HEK293 (cell line): ENCODE measurements around the gene PRR3.

Experiments
- CTCF ChIA-PET: fragments of 350-600 bp; formaldehyde crosslinking; extraction: SDS; loops from one replicate; lab custom pipeline; 2021; ENCODE audit warnings: antibody characterized with exemption; lab: Yijun Ruan, JAX
- POLR2A ChIA-PET: fragments of 300-600 bp; formaldehyde crosslinking; extraction: SDS; loops from one replicate; lab custom pipeline; 2020; ENCODE audit warnings: antibody characterized with exemption, inconsistent platforms; lab: Yijun Ruan, JAX
- H3K27ac ChIP-seq: fragments of 200-500 bp; sonication (Bioruptor generic); 2 replicates; pipeline ENCODE4 v1.5.1; 2014; ENCODE audit warnings: low read depth, low read length, control low read depth, inconsistent platforms; ENCODE audit errors: extremely low read depth
- H3K36me3 ChIP-seq, 2 experiments: fragments of 200-500 bp in 1 of 2; sonication (Bioruptor generic) in 1 of 2; 1 replicate in 1 of 2; 2 replicates in 1 of 2; pipeline ENCODE4 v1.5.1; 2014 to 2017; ENCODE audit warnings: inconsistent platforms in 2 of 2, low read length in 2 of 2; ENCODE audit not compliant: control insufficient read depth in 2 of 2, insufficient read depth in 1 of 2
- H3K4me1 ChIP-seq: fragments of 200-500 bp; sonication (Bioruptor generic); 2 replicates; pipeline ENCODE4 v1.5.1; 2014; ENCODE audit warnings: mild to moderate bottlenecking, low read length, inconsistent platforms; ENCODE audit not compliant: control insufficient read depth, insufficient read depth
- H3K4me3 ChIP-seq: 2 replicates; pipeline ENCODE4 v1.5.1; 2011; ENCODE audit warnings: low read depth, mild to moderate bottlenecking, control low read depth, low read length, moderate library complexity
- H3K9me3 ChIP-seq: fragments of 200-500 bp; sonication (Bioruptor generic); 2 replicates; pipeline ENCODE4 v1.5.1; 2014; ENCODE audit warnings: low read depth, low read length, inconsistent platforms; ENCODE audit not compliant: control insufficient read depth, insufficient read depth
- EGR2 ChIP-seq: fragments of 450-650 bp; formaldehyde crosslinking; IDR thresholded peaks from 2 replicates; pipeline ENCODE4 v1.5.1; 2016; ENCODE audit warnings: low read depth, missing biosample characterization, missing genetic modification characterization
- GLIS2 ChIP-seq: fragments of 450-650 bp; formaldehyde crosslinking; IDR thresholded peaks from 2 replicates; pipeline ENCODE4 v1.5.1; 2016; ENCODE audit warnings: missing biosample characterization, missing genetic modification characterization
- HOXC10 ChIP-seq: sonication (generic); formaldehyde crosslinking; IDR thresholded peaks from 2 replicates; pipeline ENCODE4 v1.8.1; 2023; ENCODE audit warnings: mild to moderate bottlenecking, missing genetic modification reagents
- IKZF3 ChIP-seq: fragments of 450-650 bp; IDR thresholded peaks from 2 replicates; pipeline ENCODE4 v1.5.0; 2018; ENCODE audit warnings: missing biosample characterization, mild to moderate bottlenecking, missing genetic modification characterization, moderate library complexity
- RBAK ChIP-seq: fragments of 450-650 bp; formaldehyde crosslinking; IDR thresholded peaks from 2 replicates; pipeline ENCODE4 v1.5.1; 2016; ENCODE audit warnings: missing biosample characterization, missing genetic modification characterization
- REST ChIP-seq: fragments of 450-650 bp; formaldehyde crosslinking; IDR thresholded peaks from 2 replicates; pipeline ENCODE4 v1.5.1; 2016; ENCODE audit warnings: missing biosample characterization, missing genetic modification characterization
- SALL2 ChIP-seq: fragments of 450-650 bp; formaldehyde crosslinking; IDR thresholded peaks from 2 replicates; pipeline ENCODE4 v1.5.0; 2017; ENCODE audit warnings: missing biosample characterization, mild to moderate bottlenecking, missing genetic modification characterization, borderline replicate concordance
- SETDB1 ChIP-seq: IDR thresholded peaks from one replicate; pipeline ENCODE4 v1.6.1; 2017; ENCODE audit warnings: mild to moderate bottlenecking, low read length, moderate library complexity, mixed read lengths; ENCODE audit not compliant: insufficient read length
- ZEB2 ChIP-seq: fragments of 450-650 bp; formaldehyde crosslinking; IDR thresholded peaks from 2 replicates; pipeline ENCODE4 v1.5.1; 2016; ENCODE audit warnings: missing biosample characterization, missing genetic modification characterization
- ZFP3 ChIP-seq: fragments of 450-650 bp; formaldehyde crosslinking; IDR thresholded peaks from 2 replicates; pipeline ENCODE4 v1.5.1; 2016; ENCODE audit warnings: low read depth, missing biosample characterization, missing genetic modification characterization
- ZNF169 ChIP-seq: fragments of 450-650 bp; formaldehyde crosslinking; IDR thresholded peaks from 2 replicates; pipeline ENCODE4 v1.5.1; 2016; ENCODE audit warnings: missing biosample characterization, missing genetic modification characterization
- ZNF175 ChIP-seq: fragments of 450-650 bp; formaldehyde crosslinking; IDR thresholded peaks from 2 replicates; pipeline ENCODE4 v1.5.1; 2016; ENCODE audit warnings: missing biosample characterization, missing genetic modification characterization
- ZNF2 ChIP-seq: fragments of 450-650 bp; formaldehyde crosslinking; IDR thresholded peaks from 2 replicates; pipeline ENCODE4 v1.5.1; 2016; ENCODE audit warnings: missing biosample characterization, missing genetic modification characterization
- ZNF24 ChIP-seq: fragments of 450-650 bp; formaldehyde crosslinking; IDR thresholded peaks from 2 replicates; pipeline ENCODE4 v1.5.1; 2016; ENCODE audit warnings: missing biosample characterization, missing genetic modification characterization
- ZNF266 ChIP-seq: fragments of 450-650 bp; formaldehyde crosslinking; IDR thresholded peaks from 2 replicates; pipeline ENCODE4 v1.5.1; 2016; ENCODE audit warnings: missing biosample characterization, missing genetic modification characterization, low read depth
- ZNF354C ChIP-seq: fragments of 450-650 bp; formaldehyde crosslinking; IDR thresholded peaks from 2 replicates; pipeline ENCODE4 v1.5.1; 2016; ENCODE audit warnings: missing biosample characterization, missing genetic modification characterization, low read depth, borderline replicate concordance
- ZNF394 ChIP-seq: fragments of 450-650 bp; formaldehyde crosslinking; IDR thresholded peaks from 2 replicates; pipeline ENCODE4 v1.5.1; 2016; ENCODE audit warnings: missing biosample characterization, missing genetic modification characterization, mild to moderate bottlenecking, moderate library complexity, borderline replicate concordance
- ZNF521 ChIP-seq: fragments of 450-650 bp; formaldehyde crosslinking; IDR thresholded peaks from 2 replicates; pipeline ENCODE4 v1.5.1; 2017; ENCODE audit warnings: missing biosample characterization, mild to moderate bottlenecking, missing genetic modification characterization
- ZNF560 ChIP-seq: fragments of 450-650 bp; formaldehyde crosslinking; IDR thresholded peaks from 2 replicates; pipeline ENCODE4 v1.5.1; 2017; ENCODE audit warnings: missing biosample characterization, missing genetic modification characterization, borderline replicate concordance
- ZNF610 ChIP-seq: fragments of 450-650 bp; formaldehyde crosslinking; IDR thresholded peaks from 2 replicates; pipeline ENCODE4 v1.5.1; 2016; ENCODE audit warnings: missing biosample characterization, missing genetic modification characterization, borderline replicate concordance
- ZNF747 ChIP-seq: fragments of 450-650 bp; formaldehyde crosslinking; IDR thresholded peaks from 2 replicates; pipeline ENCODE4 v1.5.1; 2016; ENCODE audit warnings: missing biosample characterization, missing genetic modification characterization
- ZNF792 ChIP-seq: fragments of 450-650 bp; formaldehyde crosslinking; IDR thresholded peaks from 2 replicates; pipeline ENCODE4 v1.5.1; 2016; ENCODE audit warnings: missing biosample characterization, missing genetic modification characterization
- ZSCAN30 ChIP-seq: fragments of 450-650 bp; IDR thresholded peaks from 2 replicates; pipeline ENCODE4 v1.5.1; 2018; ENCODE audit warnings: missing biosample characterization, mild to moderate bottlenecking, missing genetic modification characterization, moderate library complexity
- TF ChIP-seq, protein P1 (sequence below): fragments of 450-650 bp; formaldehyde crosslinking; IDR thresholded peaks from 2 replicates; pipeline ENCODE4 v1.5.1; 2017; ENCODE audit warnings: missing biosample characterization, missing genetic modification characterization

PRR3 gene

GRCh38 chr6:30513451-30513850 lies 43.6 kb upstream of the PRR3 start:
- ChIA-PET CTCF (interaction anchor here (0.8 to 3.5 kb wide), 3 partner anchors 17 to 28 kb away, joined by 3 to 33 read pairs (median 8); no protein-coding TSS in a partner anchor), POLR2A (no interaction called here)
- no peak overlapping the region for H3K27ac ChIP-seq
- H3K4me3 ChIP-seq: no peak overlapping the region
- no peak for TF ChIP-seq GLIS2 (tag by site-specific recombination)
- TF ChIP-seq ZNF610 (tag by site-specific recombination): no peak
- TF ChIP-seq ZNF747: no peak
- H3K9me3 ChIP-seq: no peaks in the 10 kb centered on the region
- H3K36me3 ChIP-seq: no peaks in the 10 kb centered on the region
- H3K4me1 ChIP-seq: no peaks in the 10 kb centered on the region

- H3K36me3 ChIP-seq: no peaks in the 10 kb centered on the region
- ChIA-PET CTCF (interaction anchor here (0.6 to 1.1 kb wide), 2 partner anchors 32 to 33 kb away, joined by 3 read pairs; no protein-coding TSS in a partner anchor), POLR2A (no interaction called here)
- no peak overlapping the region for H3K4me3 ChIP-seq
- H3K27ac ChIP-seq: no peak overlapping the region
- no peaks in the 10 kb centered on the region for H3K9me3 ChIP-seq
- no peak for TF ChIP-seq ZNF354C (tag by site-specific recombination)
- no peak for TF ChIP-seq ZNF169
- no peak for TF ChIP-seq ZNF266 (tag by site-specific recombination)
- TF ChIP-seq, protein P1, sequence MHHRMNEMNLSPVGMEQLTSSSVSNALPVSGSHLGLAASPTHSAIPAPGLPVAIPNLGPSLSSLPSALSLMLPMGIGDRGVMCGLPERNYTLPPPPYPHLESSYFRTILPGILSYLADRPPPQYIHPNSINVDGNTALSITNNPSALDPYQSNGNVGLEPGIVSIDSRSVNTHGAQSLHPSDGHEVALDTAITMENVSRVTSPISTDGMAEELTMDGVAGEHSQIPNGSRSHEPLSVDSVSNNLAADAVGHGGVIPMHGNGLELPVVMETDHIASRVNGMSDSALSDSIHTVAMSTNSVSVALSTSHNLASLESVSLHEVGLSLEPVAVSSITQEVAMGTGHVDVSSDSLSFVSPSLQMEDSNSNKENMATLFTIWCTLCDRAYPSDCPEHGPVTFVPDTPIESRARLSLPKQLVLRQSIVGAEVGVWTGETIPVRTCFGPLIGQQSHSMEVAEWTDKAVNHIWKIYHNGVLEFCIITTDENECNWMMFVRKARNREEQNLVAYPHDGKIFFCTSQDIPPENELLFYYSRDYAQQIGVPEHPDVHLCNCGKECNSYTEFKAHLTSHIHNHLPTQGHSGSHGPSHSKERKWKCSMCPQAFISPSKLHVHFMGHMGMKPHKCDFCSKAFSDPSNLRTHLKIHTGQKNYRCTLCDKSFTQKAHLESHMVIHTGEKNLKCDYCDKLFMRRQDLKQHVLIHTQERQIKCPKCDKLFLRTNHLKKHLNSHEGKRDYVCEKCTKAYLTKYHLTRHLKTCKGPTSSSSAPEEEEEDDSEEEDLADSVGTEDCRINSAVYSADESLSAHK (tag by site-specific recombination): no peak
- TF ChIP-seq ZNF394 (tag by site-specific recombination): no peak
- TF ChIP-seq RBAK (tag by site-specific recombination): no peak
- TF ChIP-seq ZEB2: no peak
- TF ChIP-seq ZNF2 (tag by site-specific recombination): no peak
- no peak for TF ChIP-seq ZNF792 (tag by site-specific recombination)
- no peak for TF ChIP-seq ZNF521 (tag by site-specific recombination)
- no peak for TF ChIP-seq ZSCAN30 (tag by site-specific recombination)
- H3K4me1 ChIP-seq: no peaks in the 10 kb centered on the region
Measured at GRCh38 chr6:30515106-30515505, 42.0 kb upstream of the PRR3 start.

DNA sequence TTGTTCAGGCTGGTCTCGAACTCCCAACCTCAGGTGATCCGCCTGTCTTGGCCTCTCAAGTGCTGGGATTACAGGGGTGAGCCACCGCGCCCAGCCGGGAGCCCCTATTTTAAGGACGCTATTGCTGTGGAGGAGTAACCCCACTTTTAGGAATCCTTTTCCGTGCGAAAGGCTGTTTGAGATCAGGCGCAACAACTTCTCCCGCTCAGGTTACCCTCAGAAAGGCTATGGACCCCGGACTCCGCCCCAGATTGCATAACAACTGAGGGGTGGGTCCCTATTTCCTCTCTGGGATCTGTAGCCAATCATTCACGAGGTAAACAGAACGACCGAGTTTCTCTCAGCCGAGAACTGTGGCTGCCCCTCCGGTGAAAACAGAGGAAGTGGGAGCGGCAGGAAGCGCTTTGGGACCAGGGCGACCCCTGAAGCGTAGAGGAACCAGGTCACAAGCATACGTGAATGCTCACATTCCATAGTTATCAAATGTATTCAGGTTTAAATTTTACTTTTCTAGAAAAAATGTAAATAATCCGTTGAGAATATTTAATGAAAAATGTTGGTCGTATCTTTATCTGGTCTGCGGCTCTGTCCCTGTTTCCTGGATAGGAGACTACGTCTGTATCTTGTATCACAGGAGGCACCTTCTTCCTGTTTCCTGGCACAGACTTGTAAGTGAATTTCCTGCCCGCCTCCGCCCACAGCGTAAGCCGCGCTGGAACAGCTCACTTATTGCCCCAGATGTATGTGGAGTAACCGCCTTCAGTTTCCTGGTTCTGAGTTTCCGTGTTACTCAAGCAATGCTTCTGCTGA lies 40.9 kb upstream of the PRR3 start:
- Histone ChIP-seq H3K9me3 (no peaks in the 10 kb centered on the region), H3K27ac (peak overlapping the region; percentile 33), H3K4me3 (peak overlapping the region; percentile 46), H3K36me3 (no peaks in the 10 kb centered on the region), H3K4me1 (no peaks in the 10 kb centered on the region)
- ChIA-PET CTCF (interaction anchor here (0.6 to 1.5 kb wide), 3 partner anchors 29 to 34 kb away, joined by 3 to 5 read pairs (median 4); no protein-coding TSS in a partner anchor), POLR2A (interaction anchor here (0.6 to 1.1 kb wide), 5 partner anchors 16 to 55 kb away, joined by 3 to 4 read pairs (median 3); partner anchors contain the start of gene ABCF1)
- TF ChIP-seq ZNF560 (tag by site-specific recombination): no peak
- TF ChIP-seq IKZF3 (tag by site-specific recombination): peak; percentile 80
- no peak for TF ChIP-seq SETDB1
- TF ChIP-seq REST (tag by site-specific recombination): no peak
- no peak for TF ChIP-seq SALL2 (tag by site-specific recombination)
- no peak for TF ChIP-seq ZNF175 (tag by site-specific recombination)
- TF ChIP-seq ZNF24 (tag by site-specific recombination): no peak
- no peak for TF ChIP-seq ZFP3 (tag by site-specific recombination)
- no peak for TF ChIP-seq HOXC10 (CRISPR knock-in tag)
- TF ChIP-seq EGR2: peak; percentile 39; the same call in 1 of the 2 replicates
